ENCODE results near the gene PCSK5. TPM values are rescaled to one million over a fixed set of nuclear protein-coding genes. Genes with fewer than 3 reads are reported as not detected.

The PCSK5 gene
- total and polyA plus RNA-seq, 2 of the 8 experiments (the other 6 are each of a cell fraction or from before 2014, with no cell fraction given) = 5.5 to 10.7 TPM

DNA sequence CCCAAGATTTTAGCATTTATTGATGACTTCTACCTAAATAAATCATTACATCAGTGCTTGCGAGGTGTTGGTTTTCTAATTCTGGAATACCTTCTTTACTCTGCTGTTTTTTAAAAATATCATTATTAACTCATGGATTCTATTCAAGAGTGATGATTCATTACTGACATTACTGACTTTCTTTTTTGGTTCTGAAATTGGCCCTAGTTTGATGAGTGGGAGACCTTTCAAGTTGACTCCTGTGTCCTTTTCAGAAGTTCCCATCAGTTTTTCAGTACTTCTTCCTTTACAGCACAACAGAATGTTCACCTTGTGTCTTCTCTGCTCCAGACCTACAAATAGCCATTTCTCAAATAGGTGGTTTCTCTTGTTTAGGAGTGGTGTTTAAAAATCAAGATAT lies 114.1 kb downstream of the PCSK5 start:
- H3K27ac ChIP-seq (ENCODE audit: low read depth, low read length) = no peak overlapping the region
- H3K36me3 ChIP-seq (ENCODE audit: control insufficient read depth in 2 of 4, insufficient read depth in 4 of 4, low read length in 3 of 4) = no peaks in the 10 kb centered on the region
- no peak overlapping the region for H4K91ac ChIP-seq (replicated peaks; ENCODE audit: insufficient read length, low read length)
- no peak overlapping the region for H2BK20ac ChIP-seq (ENCODE audit: low read length)
- DNase-seq (ENCODE audit: low read depth in 1 of 2, low spot score in 2 of 2) (no peak), FAIRE-seq (no peak)
- no peak overlapping the region for H3K4me3 ChIP-seq (ENCODE audit: extremely low read depth in 1 of 4, insufficient read depth in 2 of 4, low read depth in 3 of 4, low read length in 4 of 4)
- H2AK5ac ChIP-seq (ENCODE audit: low read depth, low read length) = no peak overlapping the region
- H3K27me3 ChIP-seq (replicated peaks in 1 of 4; ENCODE audit: control insufficient read depth in 3 of 4, extremely low read depth in 1 of 4, insufficient read depth in 3 of 4, low read length in 3 of 4) = no peaks in the 10 kb centered on the region
- no peaks in the 10 kb centered on the region for H3K23me2 ChIP-seq (ENCODE audit: low read depth, low read length)
- CTCF ChIA-PET (ENCODE audit: partially characterized antibody) = interaction anchor here (0.7 kb wide), 1 partner anchor 107 kb away, joined by 3 read pairs; no protein-coding TSS in a partner anchor
- no peaks in the 10 kb centered on the region for H4K20me1 ChIP-seq (replicated peaks in 1 of 2; ENCODE audit: control insufficient read depth in 1 of 2, insufficient read depth in 2 of 2, low read length in 2 of 2)
- H3K79me1 ChIP-seq (ENCODE audit: low read depth, low read length) = no peaks in the 10 kb centered on the region; the same call in 1 of the 2 replicates
- H4K8ac ChIP-seq (ENCODE audit: extremely low read depth, insufficient read depth, low read length) = no peak overlapping the region
- no peak overlapping the region for H3K56ac ChIP-seq (replicated peaks; ENCODE audit: insufficient read length, low read depth, low read length)
- H3K4ac ChIP-seq (replicated peaks; ENCODE audit: insufficient read length, low read depth, low read length) = no peak overlapping the region
- no peak overlapping the region for H2BK5ac ChIP-seq (ENCODE audit: low read depth, low read length)
- H3K14ac ChIP-seq (ENCODE audit: insufficient read length) = no peak overlapping the region
- no peak for TF ChIP-seq NRF1 (IDR thresholded peaks at IDR 0.05; ENCODE audit: low read depth, low read length)
- no peaks in the 10 kb centered on the region for H3K4me1 ChIP-seq (replicated peaks in 1 of 4; ENCODE audit: control insufficient read depth in 3 of 4, insufficient read depth in 4 of 4, low read length in 3 of 4)
- POLR2A ChIA-PET (ENCODE audit: partially characterized antibody) = no interaction called here
- H3K9ac ChIP-seq (replicated peaks in 1 of 4; ENCODE audit: extremely low read depth in 1 of 4, low read depth in 3 of 4, low read length in 3 of 4) = no peak overlapping the region
- no peaks in the 10 kb centered on the region for H3K79me2 ChIP-seq (ENCODE audit: control insufficient read depth in 1 of 2, insufficient read depth in 2 of 2, low read length in 2 of 2)
- no peak overlapping the region for H4K5ac ChIP-seq (ENCODE audit: insufficient read length, low read depth, low read length)
- H2BK15ac ChIP-seq (ENCODE audit: low read length) = no peak overlapping the region
- no peak overlapping the region for H3K4me2 ChIP-seq (ENCODE audit: insufficient read depth in 1 of 2, low read depth in 2 of 2, low read length in 2 of 2)
- H3K23ac ChIP-seq (ENCODE audit: insufficient read length) = no peak overlapping the region
- H2AFZ ChIP-seq (ENCODE audit: low read length) = no peak overlapping the region
- H2BK120ac ChIP-seq (replicated peaks; ENCODE audit: low read depth, low read length) = no peak overlapping the region
- 86% methylated on average over 1 of the region's 1 CpG; no CpG with 5 or more reads in 1 of the 2 experiments for WGBS, 2 experiments (ENCODE audit: extremely low coverage in 1 of 2, insufficient coverage in 1 of 2, insufficient read length in 1 of 2, insufficient replicate concordance in 2 of 2, low coverage in 1 of 2, low lambda C conversion rate in 2 of 2, missing lambda C conversion rate in 1 of 2)
- H2BK12ac ChIP-seq (ENCODE audit: low read depth, low read length) = no peak overlapping the region
- no peaks in the 10 kb centered on the region for H3K9me3 ChIP-seq (ENCODE audit: insufficient read depth in 2 of 2, low read depth in 1 of 2, low read length in 1 of 2)
- H3K18ac ChIP-seq (ENCODE audit: extremely low read depth, low read length) = no peak overlapping the region
